Activated CD4-positive, alpha-beta T cell treated with anti-CD3 and anti-CD28 coated beads, Interleukin-2, amount 10 ng/mL, durations not matched to agents 7 days and 5 days (primary cell): Measurements from ENCODE around the gene RPL28. TPM values are rescaled to one million over a fixed set of nuclear protein-coding genes. Genes with fewer than 3 reads are reported as not detected.
"Not testable (repeated sequence)": the region's sequence is repeated elsewhere in the genome, so short reads cannot be mapped to it uniquely, and the experiment has no call there.

Source experiments
- CTCF ChIA-PET: fragments of 350-600 bp; sonication (Branson Sonifier 250); formaldehyde crosslinking; loops from one replicate; lab custom pipeline; 2021; ENCODE audit warnings: antibody characterized with exemption; lab: Charles Lee
- POLR2A ChIA-PET: fragments of 350-600 bp; sonication (Branson Sonifier 250); formaldehyde crosslinking; loops from one replicate; lab custom pipeline; 2021; ENCODE audit warnings: antibody characterized with exemption; lab: Charles Lee
- DNase-seq: peaks from one replicate; pipeline ENCODE4 v3.0.0-alpha.2; 2020
- H3K27ac Mint-ChIP-seq: one replicate; pipeline ENCODE4 v1.8.0; 2021; ENCODE audit warnings: mild to moderate bottlenecking, moderate library complexity, mixed read lengths
- H3K27me3 Mint-ChIP-seq: one replicate; pipeline ENCODE4 v1.8.0; 2021; ENCODE audit warnings: mixed read lengths
- H3K36me3 Mint-ChIP-seq: one replicate; pipeline ENCODE4 v1.8.0; 2021; ENCODE audit warnings: low read depth, mixed read lengths
- H3K4me1 Mint-ChIP-seq: one replicate; pipeline ENCODE4 v1.8.0; 2021; ENCODE audit warnings: mixed read lengths
- H3K4me3 Mint-ChIP-seq: one replicate; pipeline ENCODE4 v1.8.0; 2021; ENCODE audit warnings: mild to moderate bottlenecking, moderate library complexity, mixed read lengths
- H3K9me3 Mint-ChIP-seq: one replicate; pipeline ENCODE4 v1.8.0; 2021; ENCODE audit warnings: mixed read lengths
- total RNA-seq, 2 experiments: library from RNA; stranded (reverse); gene quantifications; one replicate each; pipeline ENCODE4 v1.2.3, GENCODE V29; 2021

Gene RPL28
- total RNA-seq, 2 experiments from 2014 or later, result 3,109 to 3,457 TPM

- DNase-seq, result peak; percentile 98
- Mint-ChIP-seq H3K36me3 (peaks cover 49% of the 10 kb centered on the region), H3K27ac (peak overlapping the region; percentile 99), H3K9me3 (peaks cover 12% of the 10 kb centered on the region), H3K4me3 (peak overlapping the region; percentile 87), H3K4me1 (peaks cover 42% of the 10 kb centered on the region), H3K27me3 (peaks cover 6% of the 10 kb centered on the region)
- ChIA-PET POLR2A (interaction anchor here (0.5 to 1.4 kb wide), 9 partner anchors 9 to 191 kb away, joined by 3 to 12 read pairs (median 3); partner anchors contain the start of genes FIZ1, KMT5C and TMEM238), CTCF (interaction anchor here (0.9 to 1.6 kb wide), 4 partner anchors 9 to 322 kb away, joined by 3 to 5 read pairs (median 4); partner anchors contain the start of gene KMT5C)
Observed at GRCh38 chr19:55407800-55408532, 22.2 kb downstream of the RPL28 start.

- ChIA-PET CTCF (interaction anchor here (0.9 to 1.6 kb wide), 2 partner anchors 9 to 323 kb away, joined by 3 to 4 read pairs; no protein-coding TSS in a partner anchor), POLR2A (no interaction called here)
- Mint-ChIP-seq H3K36me3 (peaks cover 45% of the 10 kb centered on the region), H3K9me3 (peaks cover 12% of the 10 kb centered on the region), H3K27me3 (peaks cover 6% of the 10 kb centered on the region), H3K27ac (peak overlapping the region; percentile 99), H3K4me3 (peak overlapping the region; percentile 87), H3K4me1 (peaks cover 37% of the 10 kb centered on the region)
- DNase-seq, result no peak
Observed at GRCh38 chr19:55408533-55408872, 22.8 kb downstream of the RPL28 start.

- H3K27ac Mint-ChIP-seq, result peak overlapping the region; percentile 99
- H3K27me3 Mint-ChIP-seq, DNase-seq, H3K4me3 Mint-ChIP-seq: not testable (repeated sequence)
- ChIA-PET POLR2A (interaction anchor here (0.7 kb wide), 1 partner anchor 154 kb away, joined by 3 read pairs; no protein-coding TSS in a partner anchor), CTCF (interaction anchor here (0.9 to 1.6 kb wide), 3 partner anchors 8 to 324 kb away, joined by 3 to 4 read pairs (median 3); no protein-coding TSS in a partner anchor)
- H3K36me3 Mint-ChIP-seq, result peaks cover 39% of the 10 kb centered on the region
- peaks cover 12% of the 10 kb centered on the region for H3K9me3 Mint-ChIP-seq
- peaks cover 31% of the 10 kb centered on the region for H3K4me1 Mint-ChIP-seq
Observed at GRCh38 chr19:55409179-55409578, 23.4 kb downstream of the RPL28 start.

- no peak for DNase-seq
- Mint-ChIP-seq H3K4me1 (peaks cover 31% of the 10 kb centered on the region), H3K9me3 (peaks cover 12% of the 10 kb centered on the region), H3K36me3 (peaks cover 35% of the 10 kb centered on the region), H3K27me3 (peaks cover 8% of the 10 kb centered on the region), H3K4me3 (no peak overlapping the region), H3K27ac (no peak overlapping the region)
- POLR2A ChIA-PET, result no interaction called here
- CTCF ChIA-PET, result no interaction called here
Observed at GRCh38 chr19:55410168-55410567, 24.4 kb downstream of the RPL28 start.

GRCh38 chr19:55418185-55418584 lies 32.5 kb downstream of the RPL28 start:
- H3K36me3 Mint-ChIP-seq, result no peaks in the 10 kb centered on the region
- peaks cover 4% of the 10 kb centered on the region for H3K27me3 Mint-ChIP-seq
- no peaks in the 10 kb centered on the region for H3K9me3 Mint-ChIP-seq
- H3K27ac Mint-ChIP-seq, result no peak overlapping the region
- no peak overlapping the region for H3K4me3 Mint-ChIP-seq
- CTCF ChIA-PET, result interaction anchor here (0.5 to 1.7 kb wide), 7 partner anchors 9 to 127 kb away, joined by 3 to 5 read pairs (median 4); no protein-coding TSS in a partner anchor
- peak; percentile 72 for DNase-seq
- peaks cover 24% of the 10 kb centered on the region for H3K4me1 Mint-ChIP-seq
- POLR2A ChIA-PET, result no interaction called here

GRCh38 chr19:55419103-55419502 lies 33.4 kb downstream of the RPL28 start:
- H3K4me1 Mint-ChIP-seq, result peaks cover 24% of the 10 kb centered on the region
- no peaks in the 10 kb centered on the region for H3K36me3 Mint-ChIP-seq
- CTCF ChIA-PET, result interaction anchor here (0.9 to 1.4 kb wide), 5 partner anchors 17 to 538 kb away, joined by 3 to 4 read pairs (median 4); no protein-coding TSS in a partner anchor
- DNase-seq, result no peak
- no peak overlapping the region for H3K27ac Mint-ChIP-seq
- no peaks in the 10 kb centered on the region for H3K9me3 Mint-ChIP-seq
- H3K27me3 Mint-ChIP-seq, result peaks cover 7% of the 10 kb centered on the region
- POLR2A ChIA-PET, result no interaction called here
- H3K4me3 Mint-ChIP-seq, result no peak overlapping the region

GRCh38 chr19:55419624-55420236 lies 34.0 kb downstream of the RPL28 start:
- Mint-ChIP-seq H3K36me3 (no peaks in the 10 kb centered on the region), H3K27me3 (peaks cover 5% of the 10 kb centered on the region), H3K4me3 (no peak overlapping the region), H3K27ac (no peak overlapping the region), H3K9me3 (no peaks in the 10 kb centered on the region), H3K4me1 (peaks cover 24% of the 10 kb centered on the region)
- ChIA-PET CTCF (interaction anchor here (0.8 to 1.4 kb wide), 5 partner anchors 9 to 538 kb away, joined by 3 to 4 read pairs (median 3); no protein-coding TSS in a partner anchor), POLR2A (interaction anchor here (0.7 kb wide), 1 partner anchor 181 kb away, joined by 4 read pairs; no protein-coding TSS in a partner anchor)
- DNase-seq, result no peak

- DNase-seq, result peak; percentile 55
- Mint-ChIP-seq H3K4me1 (peaks cover 24% of the 10 kb centered on the region), H3K27ac (peak overlapping the region; percentile 51)
- H3K36me3 Mint-ChIP-seq, H3K27me3 Mint-ChIP-seq, POLR2A ChIA-PET, H3K9me3 Mint-ChIP-seq, H3K4me3 Mint-ChIP-seq: not testable (repeated sequence)
- CTCF ChIA-PET, result interaction anchor here (1.2 kb wide), 1 partner anchor 221 kb away, joined by 3 read pairs; no protein-coding TSS in a partner anchor
Observed at GRCh38 chr19:55421281-55421680, 35.5 kb downstream of the RPL28 start.

GRCh38 chr19:55423225-55424005 lies 37.7 kb downstream of the RPL28 start:
- H3K36me3 Mint-ChIP-seq, result no peaks in the 10 kb centered on the region
- no peak overlapping the region for H3K27ac Mint-ChIP-seq
- CTCF ChIA-PET, result interaction anchor here (0.7 to 0.8 kb wide), 3 partner anchors 32 to 542 kb away, joined by 3 to 4 read pairs (median 3); no protein-coding TSS in a partner anchor
- H3K4me1 Mint-ChIP-seq, result peaks cover 16% of the 10 kb centered on the region
- no peak for DNase-seq
- POLR2A ChIA-PET, result interaction anchor here (0.6 kb wide), 1 partner anchor 24 kb away, joined by 3 read pairs; no protein-coding TSS in a partner anchor
- H3K4me3 Mint-ChIP-seq, result no peak overlapping the region
- peaks cover 4% of the 10 kb centered on the region for H3K27me3 Mint-ChIP-seq
- H3K9me3 Mint-ChIP-seq, result no peaks in the 10 kb centered on the region

- Mint-ChIP-seq H3K36me3 (no peaks in the 10 kb centered on the region), H3K4me3 (no peak overlapping the region), H3K9me3 (no peaks in the 10 kb centered on the region), H3K27ac (no peak overlapping the region), H3K27me3 (peaks cover 4% of the 10 kb centered on the region), H3K4me1 (peaks cover 16% of the 10 kb centered on the region)
- DNase-seq, result no peak
- POLR2A ChIA-PET, result no interaction called here
- CTCF ChIA-PET, result no interaction called here
Observed at GRCh38 chr19:55424518-55424917, 38.8 kb downstream of the RPL28 start.

GRCh38 chr19:55426042-55426441 lies 40.3 kb downstream of the RPL28 start:
- H3K36me3 Mint-ChIP-seq, result no peaks in the 10 kb centered on the region

GRCh38 chr19:55431183-55431582 lies 45.5 kb downstream of the RPL28 start:
- no peaks in the 10 kb centered on the region for H3K36me3 Mint-ChIP-seq
- H3K27me3 Mint-ChIP-seq, result peaks cover 10% of the 10 kb centered on the region
- no peaks in the 10 kb centered on the region for H3K9me3 Mint-ChIP-seq
- ChIA-PET POLR2A (no interaction called here), CTCF (no interaction called here)
- H3K4me3 Mint-ChIP-seq, result no peak overlapping the region
- no peak overlapping the region for H3K27ac Mint-ChIP-seq
- no peaks in the 10 kb centered on the region for H3K4me1 Mint-ChIP-seq
- DNase-seq, result no peak

More at GRCh38 chr19:55426042-55426441, 40.3 kb downstream of the RPL28 start:
- ChIA-PET CTCF (no interaction called here), POLR2A (no interaction called here)
- Mint-ChIP-seq H3K4me3 (no peak overlapping the region), H3K27ac (no peak overlapping the region), H3K4me1 (peaks cover 9% of the 10 kb centered on the region), H3K9me3 (no peaks in the 10 kb centered on the region), H3K27me3 (peaks cover 4% of the 10 kb centered on the region)
- DNase-seq, result no peak
